Activated CD8-positive, alpha-beta memory T cell treated with anti-CD3 and anti-CD28 coated beads, Interleukin-2, amount 10 ng/mL, durations not matched to agents 7 days and 5 days (primary cell): Measurements from ENCODE around the gene CDKL2. TPM values are rescaled to one million over a fixed set of nuclear protein-coding genes. Genes with fewer than 3 reads are reported as not detected.
A peak's percentile ranks its signal among the peaks of the same experiment; 100 is the strongest.

ENCODE experiments used
- ATAC-seq: fragments of 150-1000 bp; cut with Tn5 transposase; one replicate; pipeline ENCODE4 v1.10.0; 2021; ENCODE audit warnings: moderate library complexity
- CTCF ChIA-PET: fragments of 350-600 bp; sonication (Branson Sonifier 250); formaldehyde crosslinking; loops from one replicate; lab custom pipeline; 2021; ENCODE audit warnings: antibody characterized with exemption; lab: Charles Lee
- DNase-seq: peaks from one replicate; pipeline ENCODE4 v3.0.0-alpha.2; 2020
- H3K27ac Mint-ChIP-seq: one replicate; pipeline ENCODE4 v1.8.0; 2021; ENCODE audit warnings: mild to moderate bottlenecking, mixed read lengths
- H3K27me3 Mint-ChIP-seq: one replicate; pipeline ENCODE4 v1.8.0; 2021; ENCODE audit warnings: mixed read lengths
- H3K36me3 Mint-ChIP-seq: one replicate; pipeline ENCODE4 v1.8.0; 2021; ENCODE audit warnings: mild to moderate bottlenecking, mixed read lengths
- H3K4me1 Mint-ChIP-seq: one replicate; pipeline ENCODE4 v1.8.0; 2021; ENCODE audit warnings: mixed read lengths
- H3K4me3 Mint-ChIP-seq: one replicate; pipeline ENCODE4 v1.8.0; 2021; ENCODE audit warnings: mild to moderate bottlenecking, moderate library complexity, mixed read lengths
- H3K9me3 Mint-ChIP-seq: one replicate; pipeline ENCODE4 v1.8.0; 2022; ENCODE audit warnings: low read depth, mixed read lengths
- total RNA-seq, 2 experiments: library from RNA; stranded (reverse); gene quantifications; one replicate each; pipeline ENCODE4 v1.2.3, GENCODE V29; 2021

Gene CDKL2
- total RNA-seq, 2 experiments from 2014 or later, result 0.16 to 1.5 TPM

GRCh38 chr4:75662626-75663025 lies 32.3 kb upstream of the CDKL2 start:
- Mint-ChIP-seq H3K27ac (peak overlapping the region; percentile 40), H3K36me3 (peaks cover 50% of the 10 kb centered on the region), H3K4me3 (no peak overlapping the region), H3K27me3 (no peaks in the 10 kb centered on the region), H3K4me1 (peaks cover 63% of the 10 kb centered on the region), H3K9me3 (no peaks in the 10 kb centered on the region)
- CTCF ChIA-PET, result interaction anchor here (0.9 kb wide), 1 partner anchor 9 kb away, joined by 4 read pairs; no protein-coding TSS in a partner anchor
- ATAC-seq (no peak), DNase-seq (no peak)

GRCh38 chr4:75660491-75660890 lies 30.2 kb upstream of the CDKL2 start:
- Mint-ChIP-seq H3K4me3 (no peak overlapping the region), H3K27ac (no peak overlapping the region), H3K36me3 (peaks cover 50% of the 10 kb centered on the region), H3K4me1 (peaks cover 60% of the 10 kb centered on the region), H3K9me3 (no peaks in the 10 kb centered on the region), H3K27me3 (no peaks in the 10 kb centered on the region)
- CTCF ChIA-PET, result interaction anchor here (1.6 to 3.5 kb wide), 3 partner anchors 9 to 63 kb away, joined by 5 to 13 read pairs (median 9); partner anchors contain the start of gene USO1
- no peak for ATAC-seq
- no peak for DNase-seq

- Mint-ChIP-seq H3K4me1 (peaks cover 61% of the 10 kb centered on the region), H3K27ac (peak overlapping the region; percentile 66), H3K36me3 (peaks cover 54% of the 10 kb centered on the region), H3K27me3 (no peaks in the 10 kb centered on the region), H3K4me3 (no peak overlapping the region), H3K9me3 (no peaks in the 10 kb centered on the region)
- CTCF ChIA-PET, result interaction anchor here (1.6 to 3.5 kb wide), 4 partner anchors 10 to 64 kb away, joined by 5 to 13 read pairs (median 7); partner anchors contain the start of gene USO1
- DNase-seq (no peak), ATAC-seq (no peak)
Measured at GRCh38 chr4:75659512-75660031, 29.2 kb upstream of the CDKL2 start.

- Mint-ChIP-seq H3K27me3 (no peaks in the 10 kb centered on the region), H3K27ac (peak overlapping the region; percentile 66), H3K36me3 (peaks cover 59% of the 10 kb centered on the region), H3K4me1 (peaks cover 68% of the 10 kb centered on the region), H3K4me3 (no peak overlapping the region), H3K9me3 (no peaks in the 10 kb centered on the region)
- no peak for ATAC-seq
- CTCF ChIA-PET, result interaction anchor here (1.6 to 3.5 kb wide), 4 partner anchors 11 to 65 kb away, joined by 5 to 13 read pairs (median 7); partner anchors contain the start of gene USO1
- DNase-seq, result no peak
Measured at GRCh38 chr4:75658876-75659275, 28.5 kb upstream of the CDKL2 start.

GRCh38 chr4:75655562-75655961 lies 25.2 kb upstream of the CDKL2 start:
- peaks cover 65% of the 10 kb centered on the region for H3K36me3 Mint-ChIP-seq
- H3K27me3 Mint-ChIP-seq, result no peaks in the 10 kb centered on the region
- H3K9me3 Mint-ChIP-seq, result no peaks in the 10 kb centered on the region
- H3K27ac Mint-ChIP-seq, result peak overlapping the region; percentile 94
- CTCF ChIA-PET, result interaction anchor here (0.7 to 2.7 kb wide), 10 partner anchors 9 to 192 kb away, joined by 3 to 13 read pairs (median 4); partner anchors contain the start of gene USO1
- peak; percentile 85 for ATAC-seq
- peak overlapping the region; percentile 21 for H3K4me3 Mint-ChIP-seq
- no peak for DNase-seq
- H3K4me1 Mint-ChIP-seq, result peaks cover 72% of the 10 kb centered on the region

- H3K9me3 Mint-ChIP-seq, result no peaks in the 10 kb centered on the region
- CTCF ChIA-PET, result interaction anchor here (1.0 to 2.7 kb wide), 10 partner anchors 10 to 193 kb away, joined by 3 to 13 read pairs (median 5); partner anchors contain the start of genes G3BP2 and USO1
- DNase-seq (no peak), ATAC-seq (peak; percentile 32)
- peaks cover 64% of the 10 kb centered on the region for H3K36me3 Mint-ChIP-seq
- peak overlapping the region; percentile 94 for H3K27ac Mint-ChIP-seq
- H3K27me3 Mint-ChIP-seq, result no peaks in the 10 kb centered on the region
- H3K4me1 Mint-ChIP-seq, result peaks cover 69% of the 10 kb centered on the region
- H3K4me3 Mint-ChIP-seq, result peak overlapping the region; percentile 54
Measured at GRCh38 chr4:75654905-75655304, 24.6 kb upstream of the CDKL2 start.

GRCh38 chr4:75653845-75654503 lies 23.6 kb upstream of the CDKL2 start:
- ATAC-seq (peak; percentile 16), DNase-seq (no peak)
- Mint-ChIP-seq H3K9me3 (no peaks in the 10 kb centered on the region), H3K4me1 (peaks cover 63% of the 10 kb centered on the region), H3K27ac (peak overlapping the region; percentile 94), H3K36me3 (peaks cover 59% of the 10 kb centered on the region), H3K4me3 (peak overlapping the region; percentile 52), H3K27me3 (no peaks in the 10 kb centered on the region)
- CTCF ChIA-PET, result interaction anchor here (0.5 to 2.1 kb wide), 8 partner anchors 18 to 194 kb away, joined by 3 to 13 read pairs (median 4); partner anchors contain the start of genes G3BP2 and USO1

GRCh38 chr4:75644095-75644494 lies 13.8 kb upstream of the CDKL2 start:
- Mint-ChIP-seq H3K4me3 (no peak overlapping the region), H3K27me3 (no peaks in the 10 kb centered on the region), H3K4me1 (peaks cover 18% of the 10 kb centered on the region), H3K36me3 (peaks cover 69% of the 10 kb centered on the region), H3K27ac (peak overlapping the region; percentile 6), H3K9me3 (no peaks in the 10 kb centered on the region)
- ATAC-seq, result no peak
- CTCF ChIA-PET, result no interaction called here
- no peak for DNase-seq

- ATAC-seq, result no peak
- Mint-ChIP-seq H3K36me3 (peaks cover 69% of the 10 kb centered on the region), H3K9me3 (no peaks in the 10 kb centered on the region), H3K4me1 (peaks cover 18% of the 10 kb centered on the region), H3K27me3 (no peaks in the 10 kb centered on the region), H3K27ac (no peak overlapping the region), H3K4me3 (no peak overlapping the region)
- CTCF ChIA-PET, result no interaction called here
- DNase-seq, result no peak
Measured at GRCh38 chr4:75643651-75644050, 13.3 kb upstream of the CDKL2 start.

GRCh38 chr4:75639124-75639695 lies 8.9 kb upstream of the CDKL2 start:
- CTCF ChIA-PET, result interaction anchor here (0.9 to 1.2 kb wide), 2 partner anchors 8 to 209 kb away, joined by 3 read pairs; no protein-coding TSS in a partner anchor
- Mint-ChIP-seq H3K4me1 (peaks cover 4% of the 10 kb centered on the region), H3K27me3 (no peaks in the 10 kb centered on the region), H3K36me3 (peaks cover 30% of the 10 kb centered on the region), H3K9me3 (no peaks in the 10 kb centered on the region), H3K4me3 (no peak overlapping the region), H3K27ac (peak overlapping the region; percentile 18)
- DNase-seq (no peak), ATAC-seq (no peak)

- CTCF ChIA-PET, result no interaction called here
- Mint-ChIP-seq H3K27me3 (no peaks in the 10 kb centered on the region), H3K36me3 (peaks cover 19% of the 10 kb centered on the region), H3K27ac (peak overlapping the region; percentile 47), H3K4me1 (peaks cover 5% of the 10 kb centered on the region), H3K4me3 (no peak overlapping the region), H3K9me3 (no peaks in the 10 kb centered on the region)
- no peak for DNase-seq
- no peak for ATAC-seq
Measured at GRCh38 chr4:75637827-75638226, 7.5 kb upstream of the CDKL2 start.

- Mint-ChIP-seq H3K4me3 (no peak overlapping the region), H3K27ac (no peak overlapping the region), H3K9me3 (no peaks in the 10 kb centered on the region), H3K4me1 (peaks cover 5% of the 10 kb centered on the region), H3K27me3 (no peaks in the 10 kb centered on the region), H3K36me3 (peaks cover 15% of the 10 kb centered on the region)
- ATAC-seq, result no peak
- no peak for DNase-seq
- CTCF ChIA-PET, result no interaction called here
Measured at GRCh38 chr4:75637176-75637575, 6.8 kb upstream of the CDKL2 start.

GRCh38 chr4:75634951-75635350 lies 4.6 kb upstream of the CDKL2 start:
- H3K36me3 Mint-ChIP-seq, result peaks cover 6% of the 10 kb centered on the region
- no peak overlapping the region for H3K27ac Mint-ChIP-seq
- ATAC-seq (no peak), DNase-seq (no peak)
- CTCF ChIA-PET, result interaction anchor here (1.2 kb wide), 1 partner anchor 20 kb away, joined by 3 read pairs; no protein-coding TSS in a partner anchor
- peaks cover 12% of the 10 kb centered on the region for H3K4me1 Mint-ChIP-seq
- no peak overlapping the region for H3K4me3 Mint-ChIP-seq
- H3K9me3 Mint-ChIP-seq, result no peaks in the 10 kb centered on the region
- H3K27me3 Mint-ChIP-seq, result no peaks in the 10 kb centered on the region
